Endodermal cell (in vitro differentiated cells): Measurements from ENCODE around the gene PNPLA6. TPM values are rescaled to one million over a fixed set of nuclear protein-coding genes. Genes with fewer than 3 reads are reported as not detected.

Source experiments
- DNase-seq: peaks from one replicate; pipeline ENCODE4 v3.0.0-alpha.2; 2017
- H3K27ac ChIP-seq: 2 replicates; pipeline ENCODE4 v1.5.1; 2013; ENCODE audit warnings: mild to moderate bottlenecking, low read depth, low read length, moderate library complexity
- H3K27me3 ChIP-seq: 2 replicates; pipeline ENCODE4 v1.6.1; 2013; ENCODE audit warnings: mild to moderate bottlenecking, low read length, moderate library complexity; ENCODE audit not compliant: insufficient read depth, control insufficient read depth, poor library complexity, severe bottlenecking
- H3K36me3 ChIP-seq: 2 replicates; pipeline ENCODE4 v1.7.0; 2013; ENCODE audit warnings: mild to moderate bottlenecking, low read length, moderate library complexity; ENCODE audit not compliant: control insufficient read depth, insufficient read depth
- H3K4me1 ChIP-seq: one replicate; pipeline ENCODE4 v1.7.0; 2013; ENCODE audit warnings: low read length; ENCODE audit not compliant: control insufficient read depth, insufficient read depth
- H3K4me3 ChIP-seq: 2 replicates; pipeline ENCODE4 v1.5.1; 2013; ENCODE audit warnings: mild to moderate bottlenecking, low read length, moderate library complexity
- H3K9ac ChIP-seq: 2 replicates; pipeline ENCODE4 v1.6.1; 2013; ENCODE audit warnings: mild to moderate bottlenecking, low read length, moderate library complexity; ENCODE audit not compliant: poor library complexity, severe bottlenecking; ENCODE audit errors: extremely low read depth
- H3K9me3 ChIP-seq: 2 replicates; pipeline ENCODE4 v1.6.1; 2013; ENCODE audit warnings: mild to moderate bottlenecking, low read length, moderate library complexity; ENCODE audit not compliant: control insufficient read depth
- H3K27ac Mint-ChIP-seq: 2 replicates; pipeline ENCODE4 v1.8.0; 2020; ENCODE audit warnings: mixed read lengths
- H3K27me3 Mint-ChIP-seq: 2 replicates; pipeline ENCODE4 v1.8.0; 2021; ENCODE audit warnings: mild to moderate bottlenecking, mixed read lengths; ENCODE audit not compliant: insufficient read depth
- H3K36me3 Mint-ChIP-seq: 2 replicates; pipeline ENCODE4 v1.8.0; 2020; ENCODE audit warnings: low read depth, mixed read lengths
- H3K4me1 Mint-ChIP-seq: 2 replicates; pipeline ENCODE4 v1.8.0; 2020; ENCODE audit warnings: mixed read lengths
- H3K4me3 Mint-ChIP-seq: 2 replicates; pipeline ENCODE4 v1.8.0; 2020; ENCODE audit warnings: mild to moderate bottlenecking, moderate library complexity, mixed read lengths
- H3K9me3 Mint-ChIP-seq: 2 replicates; pipeline ENCODE4 v1.8.0; 2020; ENCODE audit warnings: mild to moderate bottlenecking, mixed read lengths
- CTCF ChIP-seq: fragments of 200-600 bp; sonication (generic); conservative IDR thresholded peaks from 2 replicates; pipeline ENCODE4 v1.5.0; 2021; ENCODE audit warnings: antibody characterized with exemption, mild to moderate bottlenecking
- WGBS, 2 experiments: methylation state at CpG; one replicate each; pipeline versions ENCODE4 v1.1.5 to v1.1.7; 2013; ENCODE audit warnings: missing lambda C conversion rate in 2 of 2, mixed read lengths in 1 of 2; ENCODE audit not compliant: insufficient coverage in 1 of 2, insufficient read length in 1 of 2; 5-methylcytosine and 5-hydroxymethylcytosine counted together
- total RNA-seq, 2 donors: library from RNA; stranded (reverse); fragmentation: NEBNext Ultra II Directional in 1 of 2; extraction: Animal tissue kit (Norgen Biotek cat#: 25700) in 1 of 2; gene quantifications; 2 replicates in 1 of 2; 3 replicates in 1 of 2; pipeline ENCODE4 v1.2.1, GENCODE V29; 2021

PNPLA6 gene
- total RNA-seq, 2 donors from 2014 or later: 86.1 to 124 TPM

DNA sequence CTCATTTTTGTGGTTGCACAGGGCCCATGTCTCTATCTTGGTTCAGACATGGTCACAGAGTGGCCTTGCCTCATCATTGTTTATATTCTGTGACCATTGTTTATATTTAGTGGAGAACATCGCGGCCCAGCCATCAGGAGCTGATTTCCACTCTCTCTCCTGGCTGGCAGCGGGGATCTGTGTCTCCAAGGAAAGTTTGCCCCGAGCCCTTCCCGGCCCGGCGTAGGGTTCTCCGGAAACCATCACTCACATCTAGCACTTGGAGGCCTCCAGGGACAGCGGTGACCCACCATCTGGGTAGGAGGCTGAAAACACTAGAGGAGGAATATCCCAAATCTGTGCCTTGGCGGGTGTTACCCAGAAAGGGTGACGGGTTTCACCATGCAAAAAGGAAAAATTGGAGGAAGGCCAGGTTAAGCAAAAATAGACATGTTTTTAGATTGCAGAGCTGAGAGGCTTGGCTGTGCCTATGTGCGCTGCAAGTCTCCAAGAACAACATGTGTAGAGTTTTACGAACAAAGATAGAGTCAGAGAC lies 20.3 kb upstream of the PNPLA6 start:
- Mint-ChIP-seq H3K4me3 (peak overlapping the region; percentile 54), H3K36me3 (peaks cover 10% of the 10 kb centered on the region), H3K4me1 (peaks cover 21% of the 10 kb centered on the region), H3K27ac (peak overlapping the region; percentile 84), H3K9me3 (no peaks in the 10 kb centered on the region), H3K27me3 (peaks cover 8% of the 10 kb centered on the region)
- Histone ChIP-seq H3K4me3 (peak overlapping the region; percentile 66), H3K36me3 (no peaks in the 10 kb centered on the region), H3K27ac (peak overlapping the region; percentile 94), H3K4me1 (no peaks in the 10 kb centered on the region), H3K9me3 (no peaks in the 10 kb centered on the region), H3K27me3 (peaks cover 14% of the 10 kb centered on the region), H3K9ac (peak overlapping the region; percentile 44)
- no peak for DNase-seq
- 96 to 97% methylated on average over 4 to 13 of the region's 13 CpGs for WGBS, 2 experiments
- TF ChIP-seq CTCF: no peak

- no peaks in the 10 kb centered on the region for H3K36me3 ChIP-seq
- H3K27ac Mint-ChIP-seq: peak within 1 kb of the TSS; percentile 84
- H3K4me1 Mint-ChIP-seq: peaks cover 21% of the 10 kb centered on the region
- H3K4me1 ChIP-seq: no peaks in the 10 kb centered on the region
- no peaks in the 10 kb centered on the region for H3K9me3 ChIP-seq
- peak within 1 kb of the TSS; percentile 84 for H3K4me3 ChIP-seq
- H3K9ac ChIP-seq: peak within 1 kb of the TSS; percentile 81
- H3K36me3 Mint-ChIP-seq: peaks cover 10% of the 10 kb centered on the region
- peak; percentile 92 for DNase-seq
- H3K4me3 Mint-ChIP-seq: peak within 1 kb of the TSS; percentile 80
- peaks cover 5% of the 10 kb centered on the region for H3K27me3 Mint-ChIP-seq
- H3K9me3 Mint-ChIP-seq: no peaks in the 10 kb centered on the region
- peak within 1 kb of the TSS; percentile 94 for H3K27ac ChIP-seq
- peaks cover 9% of the 10 kb centered on the region for H3K27me3 ChIP-seq
- no peak for TF ChIP-seq CTCF
- 2 to 3% methylated on average over 14 to 33 of the region's 33 CpGs for WGBS, 2 experiments
Measured at GRCh38 chr19:7515645-7516151, 19.8 kb upstream of the PNPLA6 start, which contains the start of gene ZNF358. TSS of gene ZNF358 (plus strand) at chr19:7516103. CDS start at chr19:7519243, 3,140 bp downstream.

DNA sequence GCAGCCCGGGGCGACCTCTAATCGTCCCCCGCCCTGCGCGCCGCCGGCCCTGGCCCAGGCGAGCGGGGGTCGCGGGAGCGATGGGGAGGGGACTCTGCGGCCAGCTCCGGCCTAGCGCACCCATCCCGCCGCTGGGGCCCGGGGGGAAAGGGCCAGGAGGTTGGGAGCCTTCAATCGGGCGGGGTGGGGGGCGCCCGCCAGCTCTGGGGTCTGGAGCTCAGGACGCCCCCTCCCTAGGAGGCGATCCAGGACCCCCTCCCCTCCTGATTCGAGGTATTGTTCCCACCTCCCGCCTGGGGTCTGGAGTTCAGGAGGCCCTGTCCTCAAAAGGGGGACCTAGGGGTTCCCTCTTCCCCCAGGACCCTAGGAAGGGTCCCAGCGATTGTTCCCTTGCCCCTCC lies 19.2 kb upstream of the PNPLA6 start:
- Histone ChIP-seq H3K27me3 (peaks cover 4% of the 10 kb centered on the region), H3K4me3 (peak overlapping the region; percentile 84), H3K4me1 (no peaks in the 10 kb centered on the region), H3K9ac (peak overlapping the region; percentile 81), H3K36me3 (no peaks in the 10 kb centered on the region), H3K9me3 (no peaks in the 10 kb centered on the region), H3K27ac (peak overlapping the region; percentile 19)
- Mint-ChIP-seq H3K4me1 (peaks cover 21% of the 10 kb centered on the region), H3K27me3 (peaks cover 1% of the 10 kb centered on the region), H3K27ac (peak overlapping the region; percentile 76), H3K4me3 (peak overlapping the region; percentile 80), H3K36me3 (peaks cover 13% of the 10 kb centered on the region), H3K9me3 (no peaks in the 10 kb centered on the region)
- no peak for DNase-seq
- WGBS, 2 experiments: 1 to 13% methylated on average over 1 to 28 of the region's 28 CpGs
- no peak for TF ChIP-seq CTCF
